WI38 (cell line): ENCODE data around the gene ZFHX3.

Experiments
- H3K4me3 ChIP-seq: 2 replicates; pipeline ENCODE4 v1.5.1; 2011; ENCODE audit warnings: low read depth, mild to moderate bottlenecking, control low read depth, low read length
- TF ChIP-seq, protein P1 (sequence below): IDR thresholded peaks from 2 replicates; pipeline ENCODE4 v1.5.1; 2012; ENCODE audit warnings: low read depth, mild to moderate bottlenecking, control low read depth, low read length

The ZFHX3 gene

DNA sequence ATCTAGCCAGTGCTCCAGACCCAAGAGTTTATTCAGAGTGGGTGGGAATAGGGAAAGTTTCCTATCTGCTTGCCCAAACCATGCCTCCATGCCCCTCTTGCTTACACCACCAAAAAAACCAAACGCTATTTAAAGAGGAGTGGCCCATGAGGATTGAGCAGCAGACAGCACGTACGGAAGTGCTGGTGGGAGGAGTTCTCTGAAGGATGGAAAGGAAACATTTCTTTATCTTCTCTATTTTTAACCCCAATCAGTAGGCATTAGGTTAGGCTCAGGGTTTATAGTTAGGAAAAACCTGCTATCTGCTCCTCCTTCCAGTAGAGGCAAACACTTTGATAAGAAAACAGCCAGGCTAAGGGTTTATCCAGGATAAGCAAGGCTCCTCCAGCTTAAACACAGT is 235.3 kb downstream of the ZFHX3 start:
- H3K4me3 ChIP-seq, result no peak overlapping the region
- TF ChIP-seq, protein P1, sequence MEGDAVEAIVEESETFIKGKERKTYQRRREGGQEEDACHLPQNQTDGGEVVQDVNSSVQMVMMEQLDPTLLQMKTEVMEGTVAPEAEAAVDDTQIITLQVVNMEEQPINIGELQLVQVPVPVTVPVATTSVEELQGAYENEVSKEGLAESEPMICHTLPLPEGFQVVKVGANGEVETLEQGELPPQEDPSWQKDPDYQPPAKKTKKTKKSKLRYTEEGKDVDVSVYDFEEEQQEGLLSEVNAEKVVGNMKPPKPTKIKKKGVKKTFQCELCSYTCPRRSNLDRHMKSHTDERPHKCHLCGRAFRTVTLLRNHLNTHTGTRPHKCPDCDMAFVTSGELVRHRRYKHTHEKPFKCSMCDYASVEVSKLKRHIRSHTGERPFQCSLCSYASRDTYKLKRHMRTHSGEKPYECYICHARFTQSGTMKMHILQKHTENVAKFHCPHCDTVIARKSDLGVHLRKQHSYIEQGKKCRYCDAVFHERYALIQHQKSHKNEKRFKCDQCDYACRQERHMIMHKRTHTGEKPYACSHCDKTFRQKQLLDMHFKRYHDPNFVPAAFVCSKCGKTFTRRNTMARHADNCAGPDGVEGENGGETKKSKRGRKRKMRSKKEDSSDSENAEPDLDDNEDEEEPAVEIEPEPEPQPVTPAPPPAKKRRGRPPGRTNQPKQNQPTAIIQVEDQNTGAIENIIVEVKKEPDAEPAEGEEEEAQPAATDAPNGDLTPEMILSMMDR, result no peak

DNA sequence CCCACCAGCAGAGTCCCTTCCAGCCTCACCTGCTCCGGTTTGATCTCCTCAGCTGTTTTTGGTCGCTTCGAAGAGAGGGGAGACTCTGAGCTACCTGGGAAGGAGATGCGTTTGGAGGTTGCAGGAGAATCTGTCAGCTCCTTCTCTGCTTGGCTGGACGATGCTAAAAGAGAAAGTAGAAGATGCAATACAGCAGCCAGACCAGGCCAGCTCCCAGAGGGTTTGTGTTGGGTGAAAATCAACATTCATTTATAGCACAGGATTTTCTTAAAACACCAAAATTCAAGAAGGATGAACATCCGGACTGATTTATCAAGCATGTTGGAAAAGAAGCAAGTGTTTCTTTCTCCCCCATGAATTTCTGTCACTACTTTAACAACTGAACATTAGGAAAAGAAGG is 236.1 kb downstream of the ZFHX3 start:
- TF ChIP-seq, protein P1, result no peak

DNA sequence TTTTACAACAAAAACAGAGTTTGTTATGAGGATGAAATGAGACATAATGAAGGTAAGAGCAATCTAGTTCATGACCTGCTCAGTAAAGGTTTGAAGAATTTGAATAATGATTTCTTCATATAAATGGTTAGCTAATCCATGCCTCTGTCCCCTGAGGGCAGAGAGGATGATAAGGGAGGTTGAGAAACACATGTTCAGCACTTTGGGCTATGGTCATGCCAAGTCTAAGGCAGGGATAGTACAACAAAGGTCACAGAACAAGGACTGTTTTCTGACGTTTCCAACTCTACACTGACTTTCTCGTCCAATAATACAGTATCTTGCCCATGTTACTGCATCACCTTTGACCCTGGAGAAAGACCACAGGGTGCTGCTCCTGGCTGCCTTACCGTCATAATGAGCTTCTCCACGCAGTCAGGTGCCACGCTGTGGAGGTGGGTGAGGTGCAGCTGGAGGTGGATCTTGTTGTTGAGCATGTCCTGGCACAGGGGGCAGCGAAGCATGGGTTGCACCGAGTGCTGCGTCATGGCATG is 236.7 kb downstream of the ZFHX3 start:
- H3K4me3 ChIP-seq, result no peak overlapping the region
- TF ChIP-seq, protein P1, result no peak

More for the DNA sequence above, 236.1 kb downstream of the ZFHX3 start:
- no peak overlapping the region for H3K4me3 ChIP-seq

DNA sequence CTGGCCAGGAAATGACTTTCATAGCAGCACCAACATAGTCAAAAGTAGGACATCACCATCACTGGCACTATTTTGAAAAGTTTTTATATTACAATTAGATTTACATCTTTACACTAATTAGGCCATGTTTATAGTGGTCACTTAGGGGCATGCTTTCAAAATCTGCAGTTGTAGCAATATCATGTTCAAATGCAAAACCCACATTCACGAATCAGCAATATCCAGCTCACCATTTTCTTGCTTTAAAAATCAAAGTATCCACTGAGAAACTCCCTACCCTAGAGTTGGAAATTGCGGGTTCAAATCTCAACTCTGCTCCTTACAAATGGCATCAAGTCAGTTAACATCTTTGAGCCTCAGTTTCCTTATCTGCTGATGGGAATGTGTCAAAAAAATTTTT is 237.4 kb downstream of the ZFHX3 start:
- H3K4me3 ChIP-seq, result no peak overlapping the region
- TF ChIP-seq, protein P1, result no peak

DNA sequence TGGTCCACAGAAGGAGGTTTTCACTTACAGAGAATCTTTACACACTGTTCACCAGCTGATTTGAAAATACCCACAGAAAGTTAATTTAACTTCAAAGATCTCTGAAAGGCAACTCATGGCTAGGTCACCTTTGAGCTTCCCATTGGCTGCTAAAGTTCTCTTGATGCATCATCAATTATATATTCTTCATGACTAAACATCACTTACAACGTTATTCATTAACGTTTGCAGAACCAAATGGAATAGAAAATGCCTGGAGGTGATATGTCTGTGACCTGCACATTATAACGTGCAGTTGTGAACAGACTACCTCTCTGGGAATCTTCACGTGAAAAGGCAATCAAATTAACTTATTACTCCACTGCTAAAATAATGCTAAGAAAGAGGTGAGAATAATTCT is 238.5 kb downstream of the ZFHX3 start:
- TF ChIP-seq, protein P1, result no peak
- H3K4me3 ChIP-seq, result no peak overlapping the region

DNA sequence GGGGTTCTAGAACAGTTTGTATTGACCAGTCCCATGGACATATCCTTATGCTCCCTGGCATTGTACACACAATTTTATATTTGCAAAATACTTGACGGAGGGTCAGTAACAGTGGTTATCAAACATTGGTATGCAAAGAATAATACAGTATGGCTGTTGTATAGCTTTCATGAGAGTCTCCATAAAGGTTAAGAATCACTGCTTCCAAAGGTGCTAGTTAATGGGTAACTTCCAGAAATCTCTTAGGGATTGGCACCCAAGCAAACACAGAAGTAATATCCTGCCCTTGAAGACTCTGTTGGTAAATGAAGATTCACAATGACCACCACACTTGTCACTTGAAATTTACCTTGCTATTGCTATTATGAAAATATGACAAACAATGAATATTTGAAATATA is 239.2 kb downstream of the ZFHX3 start:
- no peak overlapping the region for H3K4me3 ChIP-seq
- TF ChIP-seq, protein P1, result no peak

DNA sequence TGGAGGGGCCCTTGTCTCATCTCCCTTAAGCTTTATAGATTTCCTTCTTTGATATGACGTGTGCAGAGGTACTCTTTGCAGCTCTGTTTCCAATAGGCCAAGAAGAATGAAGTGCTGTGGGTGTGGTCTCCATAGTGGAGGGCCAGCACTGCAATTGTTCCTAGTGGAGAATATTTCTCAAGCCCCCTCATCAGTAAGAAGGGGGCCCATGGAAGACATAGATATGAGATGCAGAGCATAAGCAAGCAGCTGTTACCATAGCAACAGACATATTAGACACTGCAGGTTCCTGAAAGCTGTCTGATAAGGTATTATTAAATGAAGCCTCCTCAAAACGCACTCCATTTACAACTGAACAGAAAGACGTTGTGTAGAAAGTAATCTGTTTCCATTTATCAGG is 240.7 kb downstream of the ZFHX3 start:
- H3K4me3 ChIP-seq, result no peak overlapping the region
- TF ChIP-seq, protein P1, result no peak
